ENCODE measurements around the gene RNF133.

Gene RNF133

GRCh38 chr7:122652876-122653275 lies 46.0 kb downstream of the RNF133 start:
- TF ChIP-seq CTCF (conservative IDR thresholded peaks at IDR 0.05; ENCODE audit: control insufficient read depth, insufficient read depth, low read depth, low read length), result no peak
- no peak for DNase-seq (ENCODE audit: low read depth)
- no peak overlapping the region for H3K4me3 ChIP-seq (ENCODE audit: control insufficient read depth, low read depth, low read length)

- TF ChIP-seq CTCF (conservative IDR thresholded peaks at IDR 0.05; ENCODE audit: control insufficient read depth, insufficient read depth, low read depth, low read length), result no peak
- no peak for DNase-seq (ENCODE audit: low read depth)
- H3K4me3 ChIP-seq (ENCODE audit: control insufficient read depth, low read depth, low read length), result no peak overlapping the region
Measured at GRCh38 chr7:122651451-122651850, 47.5 kb downstream of the RNF133 start.

All from fibroblast of mammary gland (primary cell).